Fibroblast of skin of abdomen (primary cell): ENCODE data around the gene SLC25A38.
A peak's percentile ranks its signal among the peaks of the same experiment; 100 is the strongest.

Experiments
- DNase-seq: peaks from one replicate; pipeline ENCODE4 v3.0.0-alpha.2; 2013

SLC25A38 gene

DNA sequence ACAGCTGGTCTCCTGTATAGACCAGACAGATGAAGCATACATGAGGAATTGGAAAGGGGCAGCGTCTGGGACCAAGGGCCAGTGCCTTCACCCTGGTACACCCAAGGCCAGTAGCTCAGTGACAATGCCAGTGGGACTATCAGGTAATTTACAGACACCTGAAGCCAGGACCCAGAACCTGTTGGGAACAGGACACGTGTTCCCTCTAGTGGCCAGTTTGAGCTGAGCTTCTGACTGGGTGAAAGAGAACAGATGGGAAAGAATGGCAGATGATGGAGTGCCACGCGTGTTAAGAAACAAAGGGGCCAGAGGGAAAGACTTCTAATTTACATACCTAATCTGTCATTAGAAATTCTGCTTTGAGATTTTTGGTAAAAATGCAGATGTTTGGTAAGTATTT, 5.1 kb upstream of the SLC25A38 start:
- no peak for DNase-seq

DNA sequence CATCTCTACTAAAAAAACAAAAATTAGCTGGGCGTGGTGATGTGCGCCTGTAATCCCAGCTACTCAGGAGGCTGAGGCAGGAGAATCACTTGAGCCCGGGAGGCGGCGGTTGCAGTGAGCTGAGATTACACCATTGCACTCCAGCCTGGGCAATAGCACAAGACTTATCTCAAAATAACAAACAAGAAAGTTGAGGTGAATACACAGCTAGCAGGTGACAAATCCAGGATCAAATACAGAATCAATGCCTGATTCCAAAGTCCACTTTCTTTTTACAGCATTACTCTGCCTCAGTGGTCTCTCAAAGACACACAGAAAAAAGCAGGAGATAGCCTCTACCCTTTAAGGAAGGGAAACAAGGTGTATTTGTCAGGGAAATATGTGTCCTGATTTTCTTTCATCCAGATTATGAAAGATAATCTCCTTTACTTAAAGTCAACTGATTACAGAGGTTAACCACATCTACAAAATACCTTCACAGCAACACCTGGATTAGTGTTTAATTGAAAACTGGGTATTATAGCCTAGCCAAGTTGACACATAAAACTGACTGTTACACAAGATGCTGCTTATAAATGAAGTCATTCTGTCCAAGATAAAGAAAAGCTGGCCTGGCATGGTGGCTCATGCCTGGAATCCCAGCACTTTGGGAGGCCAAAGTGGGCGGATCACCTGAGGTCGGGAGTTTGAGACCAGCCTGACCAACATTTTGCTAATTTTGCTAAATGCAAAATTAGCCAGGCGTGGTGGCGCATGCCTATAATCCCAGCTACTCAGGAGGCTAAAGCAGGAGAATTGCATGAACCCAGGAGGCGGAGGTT, 4.0 kb upstream of the SLC25A38 start:
- DNase-seq = no peak

DNA sequence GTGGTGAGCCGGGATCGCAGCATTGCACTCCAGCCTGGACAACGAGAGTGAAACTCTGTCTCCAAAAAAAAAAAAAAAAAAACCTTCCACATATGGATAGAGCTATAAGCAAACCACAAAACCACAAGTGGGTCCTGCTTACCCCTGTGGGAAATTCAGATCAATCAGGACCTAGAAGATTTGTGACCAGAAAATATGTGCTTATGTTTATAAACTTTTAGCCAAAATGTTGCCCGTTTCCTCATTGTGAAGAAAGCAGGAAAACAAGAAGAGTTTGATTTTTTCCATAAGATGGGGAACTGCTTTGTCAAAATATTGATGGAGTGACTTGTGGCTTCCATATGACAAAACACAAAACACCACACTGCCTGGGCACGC, 3.4 kb upstream of the SLC25A38 start:
- DNase-seq = peak; percentile 17

- DNase-seq = no peak
These were observed 1.7 kb upstream of the SLC25A38 start for GRCh38 chr3:39381432-39381831.

- DNase-seq = peak; percentile 89
These were observed 903 bp downstream of the SLC25A38 start for GRCh38 chr3:39383881-39384664.

DNA sequence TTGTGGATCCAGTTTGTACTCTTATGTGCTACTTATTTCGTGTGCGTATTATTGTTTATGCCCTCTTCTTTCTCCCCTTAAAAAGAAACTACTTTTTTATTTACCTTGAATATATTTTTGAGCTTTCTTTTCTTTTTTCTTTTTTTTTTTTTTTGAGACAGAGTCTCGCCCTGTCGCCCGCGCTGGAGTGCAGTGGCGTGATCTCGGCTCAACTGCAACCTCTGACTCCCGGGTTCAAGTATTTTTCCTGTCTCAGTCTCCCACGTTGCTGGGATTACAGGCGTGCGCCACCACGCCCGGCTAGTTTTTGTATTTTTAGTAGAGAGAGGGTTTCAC, 1.5 kb downstream of the SLC25A38 start:
- no peak for DNase-seq

- DNase-seq = no peak
These were observed 2.4 kb downstream of the SLC25A38 start for GRCh38 chr3:39385456-39386090.

DNA sequence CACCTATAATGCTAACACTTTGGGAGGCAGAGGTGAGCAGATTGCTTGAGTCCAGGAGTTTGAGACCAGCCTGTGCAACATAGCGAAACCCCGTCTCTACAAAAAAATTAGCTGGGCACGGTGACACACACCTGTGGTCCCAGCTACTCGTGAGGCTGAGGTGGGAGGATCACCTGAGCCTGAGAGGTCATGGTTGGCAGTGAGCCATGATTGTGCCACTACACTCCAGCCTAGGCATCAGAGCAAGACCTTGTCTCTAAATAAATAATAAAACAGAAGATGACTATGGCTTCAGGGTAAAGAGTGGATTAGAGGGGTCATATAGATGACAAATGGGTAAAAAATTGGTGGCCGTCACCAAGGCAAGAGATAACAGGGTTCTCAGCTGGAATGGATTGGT, 3.1 kb downstream of the SLC25A38 start:
- no peak for DNase-seq

DNA sequence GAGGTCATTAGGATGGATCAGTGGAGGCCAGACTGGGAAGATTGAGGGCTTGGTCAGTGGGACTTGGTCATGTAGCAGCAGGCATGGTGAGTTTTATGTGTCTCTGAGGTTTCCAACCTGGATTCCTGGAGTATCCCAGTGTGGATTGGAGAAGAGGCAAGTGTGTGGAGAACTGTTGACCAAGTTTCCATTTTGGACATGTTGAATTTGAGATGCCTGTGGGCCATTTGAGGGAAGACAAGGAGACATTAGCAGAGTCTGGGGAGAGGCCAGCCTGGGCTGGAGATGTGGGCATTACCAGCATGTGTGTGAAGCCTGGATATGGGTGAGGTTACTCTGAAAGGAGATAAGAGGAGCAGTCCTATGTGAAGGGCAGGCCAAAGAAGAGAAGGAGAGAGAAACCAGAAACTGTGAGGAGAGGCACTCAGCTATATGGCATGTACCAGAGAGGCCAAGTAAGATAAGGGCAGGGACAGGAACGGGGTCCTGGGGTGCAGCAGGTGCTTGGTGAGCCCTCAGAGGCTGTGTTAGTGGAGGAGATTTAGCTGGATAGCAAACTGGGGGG, 4.3 kb downstream of the SLC25A38 start:
- no peak for DNase-seq

GRCh38 chr3:39388153-39388552, 5.0 kb downstream of the SLC25A38 start:
- no peak for DNase-seq

DNA sequence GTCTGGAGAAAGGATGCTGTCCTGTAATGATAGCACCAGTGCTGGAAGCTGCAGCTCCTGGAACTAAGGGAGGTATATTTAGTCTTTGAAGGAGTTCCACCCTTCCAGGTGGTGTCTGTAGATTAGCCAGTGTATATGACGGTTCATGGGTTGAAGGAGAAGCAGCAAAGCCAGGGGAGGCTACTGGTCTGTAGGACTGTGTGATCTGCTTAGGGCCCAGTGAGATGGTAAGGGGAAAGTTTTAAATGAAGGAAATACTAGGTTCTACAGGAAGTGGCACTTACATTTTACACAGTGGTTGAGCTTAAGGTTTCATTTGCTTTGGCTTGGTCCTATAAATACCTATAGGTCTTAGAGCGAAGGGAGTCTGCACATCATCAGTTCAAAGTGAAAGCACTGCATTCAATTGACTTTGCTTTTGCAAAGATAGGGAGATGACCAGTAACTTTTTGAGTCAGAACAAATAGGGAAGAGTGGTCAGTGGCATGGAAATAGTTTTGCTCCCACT, 5.6 kb downstream of the SLC25A38 start:
- no peak for DNase-seq

GRCh38 chr3:39390181-39390580, 7.0 kb downstream of the SLC25A38 start:
- no peak for DNase-seq

- DNase-seq = no peak
These were observed 13.5 kb downstream of the SLC25A38 start for GRCh38 chr3:39396690-39397089.

DNA sequence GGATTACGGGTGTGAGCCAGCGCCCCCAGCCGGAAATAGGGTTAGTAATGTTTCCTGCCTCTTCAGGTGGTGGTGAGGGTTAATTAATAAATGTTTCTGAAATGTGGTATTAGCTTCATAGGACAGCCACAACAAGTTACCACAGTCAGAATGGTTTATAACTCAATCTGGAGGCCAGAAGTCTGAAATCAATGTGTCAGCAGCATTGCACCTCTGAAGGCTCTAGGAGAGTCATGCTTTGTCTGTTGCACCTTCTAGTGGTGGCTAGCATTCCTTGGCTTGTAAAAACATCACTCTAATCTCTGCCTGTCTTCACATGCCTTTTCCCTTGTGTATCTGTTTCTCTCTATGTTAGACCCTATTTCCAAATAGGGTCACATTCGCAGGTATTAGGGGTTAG, 15.5 kb downstream of the SLC25A38 start:
- DNase-seq = no peak

DNA sequence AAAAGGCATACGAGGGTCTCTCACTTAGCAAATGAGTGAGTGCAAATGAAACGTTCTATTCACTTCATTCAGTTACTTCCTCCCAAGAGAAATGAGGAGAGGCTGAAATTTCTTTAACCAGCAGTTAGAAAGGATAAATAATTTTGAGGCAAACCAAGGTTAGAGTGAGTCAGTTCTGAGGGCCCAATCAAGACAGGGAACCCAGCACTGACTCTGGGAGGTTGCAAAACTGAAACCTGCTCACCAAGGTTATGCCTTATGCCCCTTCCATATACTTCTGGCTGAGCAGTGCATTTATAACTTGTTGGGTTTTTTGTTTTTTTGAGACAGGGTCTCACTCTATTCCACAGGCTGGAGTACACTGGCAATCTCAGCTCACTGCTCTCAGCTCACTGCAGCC, 18.8 kb downstream of the SLC25A38 start:
- no peak for DNase-seq

- no peak for DNase-seq
These were observed 21.9 kb downstream of the SLC25A38 start for GRCh38 chr3:39404943-39405686.

DNA sequence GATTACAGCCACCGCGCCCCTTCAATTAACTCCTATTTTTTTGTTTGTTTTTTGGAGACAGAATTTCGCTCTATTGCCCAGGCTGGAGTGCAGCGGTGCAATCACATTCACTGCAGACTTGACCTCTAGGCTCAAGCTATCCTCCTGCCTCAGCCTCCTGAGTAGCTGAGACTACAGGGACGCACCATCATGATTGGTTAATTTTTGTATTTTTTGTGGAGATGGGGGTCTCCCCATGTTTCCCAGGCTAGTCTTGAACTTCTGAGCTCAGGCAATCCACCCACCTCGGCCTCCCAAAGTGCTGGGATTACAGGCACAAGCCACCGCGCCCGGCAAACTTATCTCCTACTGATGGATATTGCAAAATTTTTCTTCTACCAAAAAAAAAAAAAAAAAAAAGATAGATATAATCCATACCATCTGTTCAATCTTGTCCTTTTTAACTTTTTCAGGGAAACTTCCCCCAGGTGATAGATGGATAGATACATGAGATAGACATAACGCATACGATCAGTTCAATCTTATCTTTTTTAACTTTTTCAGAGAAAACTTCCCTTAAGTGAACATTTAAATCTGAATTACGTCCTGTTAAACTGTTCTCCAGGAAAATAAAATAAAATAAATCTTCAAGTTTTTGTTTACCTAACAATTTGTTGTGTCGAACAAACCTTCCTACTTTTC, 22.7 kb downstream of the SLC25A38 start:
- DNase-seq = no peak

DNA sequence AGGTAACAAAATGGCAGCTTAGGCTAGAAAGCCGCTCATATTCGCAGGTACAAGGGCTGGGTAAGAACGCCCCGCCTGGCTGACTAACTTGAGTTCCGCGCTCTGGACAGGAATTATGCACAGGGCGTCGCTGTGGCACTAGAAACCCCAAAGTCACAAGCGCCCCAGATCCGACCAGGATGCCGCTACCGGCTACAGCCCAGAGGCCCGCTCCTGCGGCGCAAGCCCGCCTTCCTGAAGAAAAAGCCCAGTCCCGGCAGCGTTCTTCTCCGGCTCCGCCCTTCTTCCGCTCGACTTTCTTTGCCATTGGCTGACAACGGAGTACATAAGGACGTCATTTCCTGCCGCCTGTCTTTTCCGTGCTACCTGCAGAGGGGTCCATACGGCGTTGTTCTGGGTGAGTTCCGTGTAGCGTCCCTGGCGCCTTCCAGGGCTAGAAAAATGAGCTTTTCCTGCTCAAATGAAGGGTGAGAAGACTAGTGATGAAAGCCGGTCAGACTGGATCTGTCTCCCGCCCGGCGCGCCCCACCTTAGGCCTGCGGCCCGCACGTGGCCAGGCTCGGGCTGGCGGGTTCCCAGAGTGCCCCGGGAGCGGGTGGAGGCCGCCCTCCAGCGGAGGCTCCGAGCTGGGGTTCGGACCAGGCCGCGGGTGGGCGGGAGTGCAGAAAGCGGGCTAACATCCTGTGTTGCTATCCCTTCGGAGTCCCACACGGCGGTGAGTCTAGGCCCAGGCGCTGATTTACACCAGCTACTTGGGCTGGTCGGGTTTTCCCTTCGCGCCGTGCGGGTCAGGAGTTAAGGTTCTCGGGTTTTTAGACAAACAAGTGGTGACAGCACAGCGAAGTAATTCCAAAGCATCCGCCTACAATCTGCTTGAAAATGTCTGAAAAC, 23.4 kb downstream of the SLC25A38 start, which contains the start of gene RPSA:
Gene RPSA (plus strand): TSS at position 353 of the 891 bp plus-strand sequence. CDS start 934 bp downstream, outside the sequence.
- DNase-seq = peak; percentile 97

DNA sequence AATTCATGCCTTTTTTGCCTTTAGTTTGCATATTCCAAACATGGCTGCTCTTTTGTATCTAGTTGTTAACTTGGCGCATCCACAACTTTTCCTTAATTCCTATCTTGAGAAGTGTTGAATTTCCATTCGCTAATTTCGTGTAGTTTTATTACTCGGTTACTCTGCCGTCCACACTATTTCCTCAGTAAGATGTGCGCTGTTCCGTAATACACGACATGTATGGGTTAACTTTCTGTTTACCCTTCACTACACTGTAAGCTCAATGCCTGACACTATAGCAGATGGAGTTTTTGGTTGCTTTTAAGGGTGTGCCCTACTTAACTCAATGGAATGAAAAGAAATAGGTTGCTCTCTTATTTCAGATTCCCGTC, 24.1 kb downstream of the SLC25A38 start:
- DNase-seq = no peak

DNA sequence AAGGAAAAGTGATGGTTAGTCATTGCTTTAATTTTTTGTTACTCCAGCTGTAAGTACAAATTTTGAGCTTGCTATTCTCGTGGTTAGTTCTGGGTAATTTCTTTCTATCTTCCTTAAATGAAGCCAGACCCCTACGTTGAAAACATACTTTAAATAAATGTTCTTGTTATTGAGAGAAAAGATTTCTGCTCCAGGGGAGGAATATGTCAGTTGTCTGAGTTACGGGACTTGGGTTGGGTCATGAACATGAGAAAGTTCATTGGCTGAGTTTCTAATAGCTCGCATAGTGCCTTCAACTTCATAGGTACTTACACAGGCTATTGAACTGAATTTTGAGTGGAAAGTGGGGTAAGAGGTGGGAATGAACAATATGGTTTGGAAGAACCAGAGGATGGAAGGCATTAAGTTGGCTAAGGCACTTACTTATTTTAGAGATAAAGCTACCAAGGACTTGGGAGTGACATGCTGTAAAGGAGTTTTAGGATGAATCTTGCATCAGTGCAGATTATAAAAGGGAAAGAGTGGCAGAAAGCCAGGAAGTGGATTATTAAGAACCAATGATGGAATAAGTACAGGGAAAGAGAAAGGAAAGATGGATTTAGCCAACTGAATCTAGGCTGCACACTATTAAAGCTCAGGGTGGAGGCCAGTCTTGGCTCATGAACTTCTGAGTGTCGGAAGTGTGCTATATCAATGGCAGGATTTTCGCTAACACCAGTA, 24.8 kb downstream of the SLC25A38 start:
- DNase-seq = no peak
